ENCODE data around the gene FCN3.

The FCN3 gene

GRCh38 chr1:27356619-27357280, 17.9 kb downstream of the FCN3 start:
- DNase-seq: no peak

- DNase-seq: no peak
Observed at GRCh38 chr1:27356277-27356618, 18.4 kb downstream of the FCN3 start.

- DNase-seq: no peak
Observed at GRCh38 chr1:27355683-27356082, 18.9 kb downstream of the FCN3 start.

- no peak for DNase-seq
Observed at GRCh38 chr1:27353629-27354028, 21.0 kb downstream of the FCN3 start.

- DNase-seq: no peak
Observed at GRCh38 chr1:27353166-27353565, 21.5 kb downstream of the FCN3 start.

GRCh38 chr1:27351541-27352107, 23.0 kb downstream of the FCN3 start:
- DNase-seq: no peak

GRCh38 chr1:27350663-27351540, 23.7 kb downstream of the FCN3 start:
- DNase-seq: no peak

- DNase-seq: no peak
Observed at GRCh38 chr1:27349784-27350662, 24.6 kb downstream of the FCN3 start.

- DNase-seq: no peak
Observed at GRCh38 chr1:27348861-27349783, 25.5 kb downstream of the FCN3 start.

GRCh38 chr1:27346991-27347624, 27.5 kb downstream of the FCN3 start:
- DNase-seq: no peak

GRCh38 chr1:27346357-27346756, 28.3 kb downstream of the FCN3 start:
- DNase-seq: no peak

- DNase-seq: no peak
Observed at GRCh38 chr1:27345272-27345671, 29.4 kb downstream of the FCN3 start.

GRCh38 chr1:27343639-27344025, 31.0 kb downstream of the FCN3 start:
- DNase-seq: no peak

- peak; percentile 62 for DNase-seq
Observed at GRCh38 chr1:27342778-27343638, 31.6 kb downstream of the FCN3 start.

- no peak for DNase-seq
Observed at GRCh38 chr1:27342391-27342777, 32.2 kb downstream of the FCN3 start.

- DNase-seq: peak; percentile 51
Observed at GRCh38 chr1:27341525-27342252, 32.9 kb downstream of the FCN3 start, which contains the start of gene SYTL1. TSS of gene SYTL1 (plus strand) at chr1:27342022. CDS start at chr1:27345335, 3,313 bp downstream.

- DNase-seq: no peak
Observed at GRCh38 chr1:27339213-27339612, 35.4 kb downstream of the FCN3 start.

- no peak for DNase-seq
Observed at GRCh38 chr1:27338751-27339150, 35.9 kb downstream of the FCN3 start.

- DNase-seq: no peak
Observed at GRCh38 chr1:27336756-27337155, 37.9 kb downstream of the FCN3 start.

Measured in activated CD4-positive, alpha-beta T cell treated with anti-CD3 and anti-CD28 coated beads for 1 hour (primary cell).